Measurements from ENCODE around the gene ARHGAP32.

The ARHGAP32 gene

GRCh38 chr11:129106788-129107187, 85.3 kb downstream of the ARHGAP32 start:
- no peak for DNase-seq

GRCh38 chr11:129102756-129103155, 89.4 kb downstream of the ARHGAP32 start:
- no peak for DNase-seq

- no peak for DNase-seq
Observed at GRCh38 chr11:129102225-129102624, 89.9 kb downstream of the ARHGAP32 start.

GRCh38 chr11:129093283-129093682, 98.8 kb downstream of the ARHGAP32 start:
- no peak for DNase-seq

- DNase-seq, result no peak
Observed at GRCh38 chr11:129090056-129090455, 102.1 kb downstream of the ARHGAP32 start.

GRCh38 chr11:129089279-129089678, 102.8 kb downstream of the ARHGAP32 start:
- DNase-seq, result no peak

DNA sequence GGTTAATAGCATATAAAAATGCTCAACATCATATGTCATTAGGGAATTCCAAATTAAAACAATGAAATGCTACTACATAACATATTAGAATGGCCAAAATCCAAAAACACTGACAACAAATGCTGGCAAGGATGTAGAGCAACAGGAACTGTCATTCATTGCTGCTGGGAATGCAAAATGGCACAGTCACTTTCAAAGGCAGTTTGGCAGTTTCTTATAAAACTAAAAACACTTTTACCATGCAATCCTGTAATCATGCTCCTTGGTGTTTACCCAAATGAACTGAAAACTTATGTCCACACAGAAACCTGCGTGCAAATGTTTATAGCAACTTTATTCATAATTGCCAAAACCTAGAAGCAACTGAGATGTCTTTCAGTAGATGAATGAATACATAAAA, 105.1 kb downstream of the ARHGAP32 start:
- no peak for DNase-seq

GRCh38 chr11:129077191-129077590, 114.9 kb downstream of the ARHGAP32 start:
- no peak for DNase-seq

DNA sequence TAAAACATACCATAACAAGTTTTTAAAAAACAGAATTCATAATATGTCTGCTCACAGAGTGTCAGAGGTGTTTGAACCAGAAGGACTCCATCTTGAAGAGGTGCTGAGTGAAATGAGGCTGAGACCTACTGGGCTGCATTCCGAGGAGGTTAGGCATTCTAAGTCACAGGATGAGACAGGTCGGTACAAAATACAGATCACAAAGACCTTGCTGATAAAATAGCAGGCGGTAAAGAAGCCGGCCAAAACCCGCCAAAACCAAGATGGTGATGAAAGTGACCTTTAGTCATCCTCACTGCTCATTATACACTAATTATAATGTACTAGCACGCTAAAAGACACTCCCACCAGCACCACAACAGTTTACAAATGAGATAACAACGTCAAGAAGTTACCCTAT, 116.4 kb downstream of the ARHGAP32 start:
- DNase-seq, result no peak

DNA sequence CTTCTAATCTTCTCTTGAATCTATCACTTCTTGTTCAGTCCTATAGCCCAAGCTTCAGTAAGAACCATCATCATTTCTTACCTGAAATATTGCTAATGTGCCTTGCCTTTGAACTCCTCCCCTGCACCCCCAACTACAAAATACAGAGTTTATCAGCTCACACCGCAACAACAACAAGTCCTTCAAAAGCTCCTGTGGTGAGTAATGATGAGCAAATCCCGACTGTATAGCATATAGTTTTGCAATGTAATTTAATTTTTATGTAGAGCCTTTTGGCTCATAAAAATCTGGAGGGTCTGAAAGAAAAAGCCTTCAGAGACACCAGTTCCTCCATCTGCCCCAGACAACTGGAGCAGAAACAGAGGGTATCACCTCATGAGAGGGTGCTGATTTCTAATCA, 124.7 kb downstream of the ARHGAP32 start:
- no peak for DNase-seq

GRCh38 chr11:129066229-129066628, 125.9 kb downstream of the ARHGAP32 start:
- DNase-seq, result no peak

DNA sequence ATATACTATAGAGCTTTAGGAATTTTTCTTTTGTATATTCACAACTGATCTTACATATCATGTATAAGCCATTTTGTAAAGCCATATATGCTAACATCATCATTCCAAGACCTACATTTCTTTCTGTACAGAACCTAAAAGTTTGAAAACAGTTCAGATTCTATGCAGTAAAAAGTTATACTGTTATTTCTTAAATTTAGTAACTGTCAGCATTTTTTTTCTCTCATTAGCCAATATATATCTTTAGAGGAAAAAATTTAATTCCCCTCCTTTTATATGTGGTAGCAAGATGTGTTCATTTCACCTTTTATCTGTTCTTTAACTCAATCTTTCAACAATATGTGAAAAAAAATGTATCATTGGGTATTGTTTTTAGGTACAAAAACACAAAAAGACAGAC, 129.0 kb downstream of the ARHGAP32 start:
- no peak for DNase-seq

- no peak for DNase-seq
Observed at GRCh38 chr11:129061492-129062230, 130.5 kb downstream of the ARHGAP32 start.

DNA sequence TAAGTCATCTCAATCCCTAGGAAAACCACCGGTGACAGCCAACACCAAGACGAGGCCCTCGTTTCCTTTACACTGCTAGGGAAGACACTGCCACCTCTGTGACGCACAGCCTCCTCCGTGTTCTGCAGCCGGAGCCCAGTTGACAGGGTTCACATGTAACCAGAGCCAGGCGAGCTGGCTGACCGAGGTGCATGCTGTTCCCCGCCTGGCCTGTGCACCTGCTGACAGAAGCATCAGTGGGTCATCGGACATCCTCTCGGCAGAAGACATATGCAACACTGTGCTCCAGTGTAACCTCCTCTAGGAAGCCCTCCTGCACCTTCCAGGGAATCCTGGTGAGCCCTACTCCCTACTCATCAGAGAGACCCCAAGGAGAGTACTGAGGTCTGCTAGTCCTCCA, 135.2 kb downstream of the ARHGAP32 start:
- no peak for DNase-seq

GRCh38 chr11:129055196-129055595, 136.9 kb downstream of the ARHGAP32 start:
- no peak for DNase-seq

GRCh38 chr11:129048911-129049310, 143.2 kb downstream of the ARHGAP32 start:
- DNase-seq, result no peak

DNA sequence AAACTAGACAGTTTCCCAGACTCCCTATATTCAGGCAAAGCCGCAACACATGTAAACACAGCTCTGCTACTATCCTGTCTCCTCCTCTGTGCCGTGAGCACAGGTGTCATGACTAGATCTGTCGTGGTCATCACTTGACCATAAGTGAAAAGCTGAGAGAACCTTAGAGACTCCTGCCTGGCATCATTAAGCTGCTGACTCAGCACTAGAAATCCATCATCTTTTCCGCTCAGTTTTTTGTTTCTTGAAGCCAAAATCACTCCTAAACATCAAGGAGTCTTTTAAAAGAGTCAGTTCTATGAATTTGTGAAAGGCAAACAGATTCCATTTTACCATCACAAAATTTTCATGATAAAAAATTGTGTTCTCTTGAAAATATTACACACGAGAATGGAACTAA, 147.0 kb downstream of the ARHGAP32 start:
- DNase-seq, result no peak

- DNase-seq, result no peak
Observed at GRCh38 chr11:129042503-129042902, 149.6 kb downstream of the ARHGAP32 start.

GRCh38 chr11:129041611-129042018, 150.5 kb downstream of the ARHGAP32 start:
- no peak for DNase-seq

DNA sequence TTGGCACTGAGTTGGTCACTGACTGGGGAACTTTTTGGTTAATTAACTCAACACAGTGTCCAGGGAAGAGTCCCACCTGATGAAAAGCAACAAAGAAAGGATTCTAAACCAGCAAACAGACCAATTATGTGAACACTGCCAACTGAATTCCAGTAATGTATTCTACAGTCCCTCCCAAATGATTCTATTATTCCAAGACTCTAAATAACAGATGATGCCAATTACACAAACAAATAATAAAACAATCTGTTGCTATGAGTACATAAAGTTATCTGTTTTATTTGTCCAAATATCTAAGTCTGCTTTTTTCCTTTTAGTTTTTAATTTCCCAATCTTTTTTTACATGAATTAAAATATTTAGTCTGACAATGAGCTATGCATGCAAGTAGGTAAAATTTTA, 151.2 kb downstream of the ARHGAP32 start:
- DNase-seq, result no peak

GRCh38 chr11:129035244-129035643, 156.9 kb downstream of the ARHGAP32 start:
- no peak for DNase-seq

DNA sequence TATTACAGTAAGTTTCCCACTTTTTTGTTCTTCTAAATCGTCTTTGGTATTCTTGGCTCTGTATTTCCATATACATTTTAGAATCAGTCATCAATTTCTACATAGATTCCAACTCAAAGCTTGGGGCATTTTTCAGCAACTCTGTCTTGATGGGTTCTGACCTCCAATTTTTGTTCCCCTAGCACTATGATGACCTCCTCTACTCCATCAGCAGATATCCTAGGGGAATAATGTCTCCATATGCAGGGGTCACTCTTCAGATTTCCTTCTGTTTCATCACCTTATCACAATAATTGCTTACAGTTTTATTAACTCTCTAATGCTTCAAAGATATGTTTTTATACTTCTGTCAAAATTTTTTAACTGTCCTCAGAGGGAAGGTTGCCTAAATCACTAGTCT, 158.1 kb downstream of the ARHGAP32 start:
- no peak for DNase-seq

GRCh38 chr11:129023968-129024676, 168.0 kb downstream of the ARHGAP32 start:
- no peak for DNase-seq

DNA sequence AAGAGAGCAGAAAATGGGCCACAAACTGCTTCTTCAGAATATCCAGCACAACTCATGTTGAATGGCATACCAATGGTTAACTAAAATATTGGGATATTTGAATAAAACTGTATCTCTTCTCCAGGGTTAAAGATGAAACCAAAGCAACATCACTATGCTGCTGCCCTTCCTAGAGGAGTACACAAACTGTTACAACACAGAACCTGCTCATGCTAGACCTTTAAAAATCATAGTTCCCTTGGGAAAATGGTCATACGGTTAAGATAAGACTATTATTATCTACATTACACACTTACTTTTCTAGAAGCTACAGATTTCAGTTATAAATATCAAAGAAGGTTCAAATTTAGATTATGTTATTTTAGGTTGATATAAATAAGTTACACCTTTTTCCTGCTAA, 170.8 kb downstream of the ARHGAP32 start:
- DNase-seq, result no peak

DNA sequence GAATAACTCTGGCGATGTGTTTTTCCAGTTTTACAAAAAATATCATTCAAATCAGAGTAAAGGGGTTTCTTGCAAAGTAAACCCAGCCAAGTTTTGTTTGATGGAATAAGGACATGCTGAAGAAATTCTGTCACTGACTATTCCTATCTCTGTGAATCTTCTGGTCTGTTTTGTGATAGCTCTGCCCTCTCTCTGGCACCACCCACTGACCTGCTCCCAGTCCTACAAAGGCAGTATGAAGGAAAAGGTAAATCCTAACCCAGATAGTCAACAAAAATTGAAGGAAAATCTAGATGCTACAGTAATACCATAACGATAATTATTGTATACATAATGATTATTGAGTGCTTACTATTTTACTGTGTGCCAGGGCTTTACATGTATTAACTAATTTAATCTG, 173.1 kb downstream of the ARHGAP32 start:
- no peak for DNase-seq

Data from effector CD8-positive, alpha-beta T cell (primary cell).